NCI-H1436 (cell line): ENCODE data around the gene ADCY6.

Experiments used
- DNase-seq: peaks from one replicate; lab custom pipeline; 2025; lab: John Stamatoyannopoulos, UW

ADCY6 gene

GRCh38 chr12:48782457-48783395 lies 6.2 kb downstream of the ADCY6 start:
- no peak for DNase-seq

- no peak for DNase-seq
Observed at GRCh38 chr12:48781750-48782456, 7.0 kb downstream of the ADCY6 start.

DNA sequence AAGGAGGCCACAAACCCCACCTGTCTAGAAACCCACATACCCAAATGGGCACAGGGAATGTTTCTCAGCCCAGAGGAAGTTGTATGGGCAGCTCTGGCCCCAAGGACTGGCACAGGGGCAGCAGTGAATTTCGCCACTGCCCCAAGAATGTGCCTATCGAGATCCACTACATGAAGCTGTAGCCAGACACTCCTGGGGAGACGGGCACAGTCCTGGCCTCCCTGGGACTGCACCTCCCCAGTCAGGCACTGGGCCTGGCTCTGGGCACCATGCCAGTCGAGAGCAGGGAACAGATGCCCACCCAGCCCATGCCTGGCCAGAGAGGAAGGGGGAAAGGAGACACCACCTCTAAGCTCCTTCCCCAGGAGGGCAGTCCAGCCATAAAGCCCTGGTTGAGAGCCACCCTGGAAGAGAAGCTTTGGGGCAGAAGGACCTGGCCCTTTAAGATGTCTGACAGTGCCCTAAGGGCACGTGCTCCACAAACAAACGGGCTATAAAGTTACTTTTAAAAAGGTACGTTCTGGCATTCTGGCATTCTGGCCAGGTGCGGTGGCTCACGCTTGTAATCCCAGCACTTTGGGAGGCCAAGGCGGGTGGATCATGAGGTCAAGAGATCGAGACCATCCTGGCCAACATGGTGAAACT lies 8.4 kb downstream of the ADCY6 start:
- no peak for DNase-seq

GRCh38 chr12:48779869-48780268 lies 9.0 kb downstream of the ADCY6 start:
- DNase-seq, result no peak

DNA sequence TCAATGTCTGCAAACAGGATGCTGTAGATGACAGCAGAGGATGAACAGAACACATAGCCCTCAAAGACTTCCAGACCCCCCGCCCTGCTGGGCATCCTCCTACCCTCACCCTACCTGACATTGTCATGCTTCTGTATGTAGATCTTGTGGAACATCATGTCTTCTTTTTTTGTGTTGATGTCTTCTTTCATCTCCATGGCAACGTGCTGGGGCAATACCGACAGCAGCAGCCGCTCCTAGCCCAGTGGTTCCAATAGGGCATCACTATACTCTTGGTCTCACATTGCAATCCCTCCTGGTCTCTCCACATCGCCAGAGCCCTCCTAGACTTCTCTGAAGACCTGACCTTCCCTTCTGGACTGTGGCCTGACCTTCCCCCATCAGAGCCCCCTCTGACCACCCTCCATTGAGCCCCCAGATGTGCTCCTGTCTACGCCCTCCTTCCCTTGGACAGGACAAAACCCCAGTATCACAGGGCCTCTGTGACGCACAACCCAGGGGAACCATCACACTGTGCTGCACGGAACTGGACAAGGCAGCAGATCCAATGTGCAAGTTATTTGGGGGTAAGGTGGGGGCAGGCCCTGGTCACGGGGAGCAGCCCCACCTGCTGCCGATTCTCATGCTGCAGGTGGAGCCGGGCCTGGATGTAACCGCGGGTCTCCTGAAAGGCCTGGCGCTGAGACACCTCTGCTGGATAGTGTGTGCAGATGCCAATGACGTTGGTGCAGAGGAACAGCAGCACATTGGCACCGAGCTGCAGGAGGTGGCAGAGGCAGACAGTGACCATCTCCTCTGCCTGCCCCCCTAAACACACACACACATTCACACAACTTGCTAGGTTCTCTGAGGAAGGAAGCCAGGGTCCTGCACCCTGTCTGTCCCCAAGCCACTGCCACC lies 11.1 kb downstream of the ADCY6 start:
- DNase-seq, result no peak

GRCh38 chr12:48776956-48777355 lies 11.9 kb downstream of the ADCY6 start:
- DNase-seq, result no peak

GRCh38 chr12:48775991-48776649 lies 12.8 kb downstream of the ADCY6 start:
- no peak for DNase-seq

- DNase-seq, result no peak
Observed at GRCh38 chr12:48775299-48775698, 13.6 kb downstream of the ADCY6 start.

GRCh38 chr12:48774516-48774915 lies 14.4 kb downstream of the ADCY6 start:
- DNase-seq, result no peak

- no peak for DNase-seq
Observed at GRCh38 chr12:48773686-48774085, 15.2 kb downstream of the ADCY6 start.

- no peak for DNase-seq
Observed at GRCh38 chr12:48771588-48772112, 17.2 kb downstream of the ADCY6 start.

DNA sequence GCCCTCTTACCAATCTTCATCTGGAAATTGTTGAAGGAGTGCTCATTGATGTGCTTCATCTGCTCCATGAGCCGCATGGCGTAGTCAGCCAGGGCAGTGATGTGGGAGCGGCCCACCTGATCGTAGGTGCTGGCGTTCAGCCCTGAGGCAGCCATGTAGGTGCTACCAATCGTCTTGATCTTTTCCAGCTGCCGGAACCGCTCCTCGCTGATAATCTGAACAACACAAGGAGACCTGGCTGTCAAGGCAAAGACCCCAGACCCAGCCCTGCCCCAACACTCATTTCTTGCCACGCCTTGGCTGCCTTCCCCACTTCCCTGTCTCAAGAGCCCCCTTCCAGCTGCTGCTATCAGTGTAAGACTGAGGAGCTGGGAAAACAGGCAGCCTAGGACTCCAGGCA lies 18.1 kb downstream of the ADCY6 start:
- DNase-seq, result no peak

- DNase-seq, result no peak
Observed at GRCh38 chr12:48768736-48769135, 20.2 kb downstream of the ADCY6 start.

DNA sequence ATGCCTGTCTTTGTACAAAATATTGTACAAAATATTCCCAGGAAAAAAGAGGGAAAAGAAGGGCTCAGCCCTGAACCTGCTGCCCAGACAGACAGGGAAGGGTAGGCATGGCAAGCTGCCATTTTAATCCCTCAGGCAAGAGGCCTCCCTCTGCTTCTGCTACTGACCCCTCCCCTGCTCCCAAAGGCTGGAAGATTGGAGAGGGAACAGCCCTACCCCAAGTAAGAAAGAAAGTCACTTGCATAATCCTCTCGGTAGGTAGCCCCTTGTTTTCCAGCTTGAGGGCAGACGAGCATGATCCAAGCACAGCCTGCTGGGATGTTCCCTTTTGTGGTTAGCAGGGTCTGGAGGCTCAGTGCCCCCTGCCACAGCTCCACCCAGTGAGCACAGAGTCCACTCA lies 20.7 kb downstream of the ADCY6 start:
- no peak for DNase-seq

- no peak for DNase-seq
Observed at GRCh38 chr12:48767521-48767920, 21.4 kb downstream of the ADCY6 start.

DNA sequence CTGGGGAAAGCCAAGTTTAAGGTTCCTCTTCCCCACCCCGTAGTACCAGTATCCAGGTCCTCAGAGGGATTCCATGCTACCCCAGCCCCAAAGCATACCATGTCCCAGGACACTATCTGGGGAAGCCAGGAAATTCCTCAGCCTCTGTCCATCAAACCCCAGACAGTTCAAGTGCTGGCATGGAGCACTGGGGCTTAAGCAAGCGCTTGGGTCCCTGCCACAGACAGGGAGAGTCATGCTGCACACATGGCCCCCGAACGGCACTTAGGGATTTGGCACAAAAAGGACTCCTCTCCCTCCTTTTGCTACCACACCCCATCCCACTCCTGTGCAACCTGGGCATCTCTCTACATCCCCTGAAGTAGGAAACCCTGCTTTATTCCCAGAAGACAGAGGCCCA lies 21.8 kb downstream of the ADCY6 start:
- DNase-seq, result no peak

- no peak for DNase-seq
Observed at GRCh38 chr12:48765753-48766162, 23.1 kb downstream of the ADCY6 start.

GRCh38 chr12:48764521-48764920 lies 24.4 kb downstream of the ADCY6 start:
- no peak for DNase-seq

DNA sequence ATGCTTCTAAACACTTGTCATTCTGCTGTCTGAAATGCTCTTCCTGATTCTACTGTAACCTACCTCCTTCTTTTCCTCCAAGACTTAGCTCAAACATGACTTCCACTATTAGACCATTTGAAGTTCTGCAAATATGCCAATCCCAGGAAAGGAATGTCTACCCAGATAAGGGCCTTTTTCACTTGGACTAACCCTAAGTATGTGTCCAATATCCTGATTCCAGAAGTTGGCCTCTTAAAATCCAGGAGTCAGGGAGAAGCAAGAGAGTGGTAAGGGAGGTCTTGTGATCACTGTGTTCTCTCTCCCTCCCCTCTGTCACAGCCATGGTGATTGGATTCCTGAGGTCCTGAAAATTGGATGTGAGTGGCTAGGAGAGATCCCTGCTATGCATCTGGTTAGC lies 30.2 kb downstream of the ADCY6 start:
- no peak for DNase-seq

DNA sequence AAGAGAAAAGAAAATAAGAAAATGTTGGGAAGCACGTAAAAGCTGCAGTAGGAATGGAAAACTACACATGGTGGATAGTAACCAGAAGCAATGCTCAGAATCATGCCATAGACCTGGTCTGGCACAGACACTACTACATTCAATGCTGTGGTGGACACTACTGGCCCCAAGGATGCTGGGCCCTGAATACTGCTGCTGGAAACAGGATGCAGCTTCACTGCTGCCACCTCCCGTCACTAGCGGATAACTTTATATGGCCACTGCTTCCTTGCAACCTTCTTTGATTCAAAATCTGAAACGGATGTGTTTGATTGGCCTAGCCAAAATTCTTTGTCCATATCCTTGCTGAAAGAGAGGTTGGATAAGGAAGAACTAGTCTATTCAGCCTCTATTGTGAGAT lies 30.7 kb downstream of the ADCY6 start:
- DNase-seq, result no peak

DNA sequence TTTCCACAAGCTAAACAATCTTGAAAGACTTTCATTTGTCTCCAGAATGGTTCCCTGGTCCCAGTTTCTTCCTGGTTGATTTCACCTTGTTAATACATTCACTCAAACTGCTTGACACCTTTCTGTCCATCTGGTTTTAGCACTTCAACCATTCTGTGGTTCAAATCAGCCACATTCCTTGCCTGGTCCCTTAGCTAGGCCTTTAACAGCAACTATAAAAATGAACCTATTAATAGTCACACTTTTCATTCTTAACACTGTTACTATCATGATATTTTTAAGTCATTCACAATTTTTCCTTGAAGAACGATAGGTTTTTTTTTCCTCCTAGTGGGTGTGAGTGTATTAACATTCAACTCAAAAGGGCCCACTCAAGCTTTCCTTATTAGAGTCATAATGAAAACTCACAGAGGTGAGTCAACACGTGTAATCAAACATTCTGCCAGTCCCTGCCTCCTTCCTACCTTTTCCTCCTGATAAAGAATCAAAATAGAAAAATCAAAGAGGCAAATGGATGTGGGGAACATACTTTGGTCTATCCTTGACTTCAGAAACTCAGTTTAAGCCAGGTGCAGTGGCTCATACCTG lies 38.0 kb downstream of the ADCY6 start:
- DNase-seq, result no peak
